ENCODE measurements around the gene SLC25A45. TPM values are rescaled to one million over a fixed set of nuclear protein-coding genes. Genes with fewer than 3 reads are reported as not detected.
A peak's percentile ranks its signal among the peaks of the same experiment; 100 is the strongest.

SLC25A45 gene
- total RNA-seq, 1 donor from 2014 or later: 1.9 TPM

DNA sequence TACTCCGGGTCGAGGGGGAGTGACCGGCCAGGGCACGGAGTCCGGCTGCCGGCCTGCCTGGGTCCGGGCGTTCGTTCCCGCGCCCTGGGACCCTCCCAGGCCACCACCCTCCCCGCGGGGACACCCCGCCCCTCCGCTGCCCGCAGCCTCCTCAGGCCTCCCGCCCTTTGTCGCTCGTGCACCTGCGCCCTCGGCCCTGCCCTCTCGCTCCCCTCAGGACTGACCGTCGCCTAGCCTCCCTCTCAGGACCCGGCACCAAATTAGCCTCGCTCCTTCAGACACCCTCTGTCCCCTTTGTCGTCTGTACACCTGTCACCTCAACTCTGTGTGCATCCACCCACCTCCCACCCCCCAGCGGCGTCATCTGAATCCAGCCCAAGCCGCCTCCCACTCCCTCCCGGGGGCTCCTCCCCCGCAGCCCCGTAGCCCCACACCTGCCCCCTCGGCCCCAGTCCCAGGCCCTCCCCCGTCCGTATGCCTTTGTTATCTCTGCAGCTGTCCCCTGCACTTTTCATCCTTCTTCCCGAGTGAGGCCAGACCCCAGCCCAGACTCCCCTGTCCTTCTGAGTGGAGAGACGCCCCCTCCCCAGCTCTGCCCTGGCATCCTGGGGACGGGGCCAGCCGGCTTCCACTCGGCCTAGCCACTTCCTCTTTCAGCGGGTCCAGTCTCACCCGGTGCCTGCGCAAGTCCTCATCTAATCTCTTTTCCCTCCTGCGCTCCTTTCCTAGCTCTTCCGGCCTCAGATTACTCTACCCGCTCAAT lies 27.3 kb downstream of the SLC25A45 start:
- peak overlapping the region; percentile 76 for H3K4me3 Mint-ChIP-seq (ENCODE audit: unreplicated experiment)
- H3K27ac ChIP-seq (ENCODE audit: low read depth, low read length): no peak overlapping the region
- H3K9me3 ChIP-seq (ENCODE audit: insufficient read depth, low read depth, low read length): no peaks in the 10 kb centered on the region
- peaks cover 26% of the 10 kb centered on the region for H3K27me3 Mint-ChIP-seq (ENCODE audit: low read depth, unreplicated experiment)
- FAIRE-seq: no peak
- peak overlapping the region; percentile 89 for H3K4me2 ChIP-seq (ENCODE audit: low read length)
- peak overlapping the region; percentile 43 for H3K9ac ChIP-seq (ENCODE audit: low read length)
- H3K9me3 Mint-ChIP-seq (ENCODE audit: unreplicated experiment): no peaks in the 10 kb centered on the region
- peaks cover 17% of the 10 kb centered on the region for H3K27me3 ChIP-seq (ENCODE audit: insufficient read depth, low read length)
- TF ChIP-seq EZH2 (IDR thresholded peaks at IDR 0.05; ENCODE audit: insufficient read depth, low read length): no peak
- TF ChIP-seq, protein P1, sequence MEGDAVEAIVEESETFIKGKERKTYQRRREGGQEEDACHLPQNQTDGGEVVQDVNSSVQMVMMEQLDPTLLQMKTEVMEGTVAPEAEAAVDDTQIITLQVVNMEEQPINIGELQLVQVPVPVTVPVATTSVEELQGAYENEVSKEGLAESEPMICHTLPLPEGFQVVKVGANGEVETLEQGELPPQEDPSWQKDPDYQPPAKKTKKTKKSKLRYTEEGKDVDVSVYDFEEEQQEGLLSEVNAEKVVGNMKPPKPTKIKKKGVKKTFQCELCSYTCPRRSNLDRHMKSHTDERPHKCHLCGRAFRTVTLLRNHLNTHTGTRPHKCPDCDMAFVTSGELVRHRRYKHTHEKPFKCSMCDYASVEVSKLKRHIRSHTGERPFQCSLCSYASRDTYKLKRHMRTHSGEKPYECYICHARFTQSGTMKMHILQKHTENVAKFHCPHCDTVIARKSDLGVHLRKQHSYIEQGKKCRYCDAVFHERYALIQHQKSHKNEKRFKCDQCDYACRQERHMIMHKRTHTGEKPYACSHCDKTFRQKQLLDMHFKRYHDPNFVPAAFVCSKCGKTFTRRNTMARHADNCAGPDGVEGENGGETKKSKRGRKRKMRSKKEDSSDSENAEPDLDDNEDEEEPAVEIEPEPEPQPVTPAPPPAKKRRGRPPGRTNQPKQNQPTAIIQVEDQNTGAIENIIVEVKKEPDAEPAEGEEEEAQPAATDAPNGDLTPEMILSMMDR (IDR thresholded peaks at IDR 0.05; ENCODE audit: insufficient read depth, low read depth, low read length): no peak
- peaks cover 5% of the 10 kb centered on the region for H3K36me3 Mint-ChIP-seq (ENCODE audit: low read depth, unreplicated experiment)
- no peak for DNase-seq (ENCODE audit: low read depth)
- peak overlapping the region; percentile 47 for H2AFZ ChIP-seq (ENCODE audit: low read depth, low read length)
- H3K79me2 ChIP-seq (ENCODE audit: insufficient read depth, low read length): no peaks in the 10 kb centered on the region
- H3K36me3 ChIP-seq (ENCODE audit: insufficient read depth, low read length): peaks cover 21% of the 10 kb centered on the region
- peaks cover 29% of the 10 kb centered on the region for H4K20me1 ChIP-seq (ENCODE audit: insufficient read depth, low read length)
- peak overlapping the region; percentile 46 for H3K4me3 ChIP-seq (ENCODE audit: insufficient read depth, low read depth, low read length)
- peaks cover 8% of the 10 kb centered on the region for H3K4me1 Mint-ChIP-seq (ENCODE audit: low read depth, unreplicated experiment)
- peak overlapping the region; percentile 12 for H3K27ac Mint-ChIP-seq (ENCODE audit: unreplicated experiment)
- H3K4me1 ChIP-seq (ENCODE audit: insufficient read depth, low read length): peaks cover 17% of the 10 kb centered on the region

DNA sequence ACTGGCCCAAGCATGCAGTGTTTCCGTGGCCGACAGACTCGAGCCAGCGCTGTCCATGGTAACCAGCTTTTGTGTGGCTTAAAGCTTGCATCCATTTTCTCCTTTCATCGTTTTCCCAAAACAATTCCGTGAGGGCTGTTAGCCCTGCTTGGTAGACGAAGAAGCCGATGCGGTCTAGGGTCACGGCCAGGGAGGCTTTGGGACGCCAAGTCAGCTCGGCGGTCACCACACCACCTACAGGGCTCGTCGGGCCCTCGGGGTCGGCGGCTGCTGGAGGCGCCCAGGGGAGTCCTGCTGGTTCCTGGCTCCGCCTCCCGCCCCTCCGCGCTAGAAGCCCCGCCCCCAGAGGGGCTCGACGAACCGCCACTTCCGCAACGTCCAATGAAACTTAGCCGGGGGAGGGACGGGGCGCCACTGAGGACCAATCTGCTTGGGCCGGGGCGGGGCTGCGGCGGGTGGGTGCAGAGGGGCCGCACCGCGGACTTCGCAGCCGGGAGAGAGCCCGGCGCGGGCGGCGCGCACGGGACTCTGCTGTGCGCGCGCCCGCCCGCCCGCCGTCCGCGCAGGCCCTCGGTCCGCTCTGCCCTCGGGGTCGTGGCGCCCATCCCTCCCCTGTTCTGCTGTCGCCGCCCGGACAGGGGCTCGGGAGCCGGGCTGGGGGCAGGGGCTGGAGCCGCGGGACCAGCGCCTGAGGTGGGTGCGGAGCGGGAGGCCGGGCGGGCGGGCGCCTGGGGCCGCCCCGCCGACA lies 28.0 kb downstream of the SLC25A45 start, which contains the start of gene TIGD3:
Gene TIGD3 (plus strand): TSS at position 487 of the 748 bp plus-strand sequence. CDS start 1,058 bp downstream, outside the sequence.
- Mint-ChIP-seq H3K4me1 (ENCODE audit: low read depth, unreplicated experiment) (peaks cover 8% of the 10 kb centered on the region), H3K9me3 (ENCODE audit: unreplicated experiment) (no peaks in the 10 kb centered on the region), H3K27ac (ENCODE audit: unreplicated experiment) (peak within 1 kb of the TSS; percentile 1), H3K27me3 (ENCODE audit: low read depth, unreplicated experiment) (peaks cover 26% of the 10 kb centered on the region), H3K4me3 (ENCODE audit: unreplicated experiment) (peak within 1 kb of the TSS; percentile 76), H3K36me3 (ENCODE audit: low read depth, unreplicated experiment) (peaks cover 7% of the 10 kb centered on the region)
- TF ChIP-seq, protein P1 (IDR thresholded peaks at IDR 0.05; ENCODE audit: insufficient read depth, low read depth, low read length): no peak
- TF ChIP-seq EZH2 (IDR thresholded peaks at IDR 0.05; ENCODE audit: insufficient read depth, low read length): no peak
- Histone ChIP-seq H3K9me3 (ENCODE audit: insufficient read depth, low read depth, low read length) (no peaks in the 10 kb centered on the region), H2AFZ (ENCODE audit: low read depth, low read length) (peak within 1 kb of the TSS; percentile 47), H3K27ac (ENCODE audit: low read depth, low read length) (no peak within 1 kb of the TSS), H4K20me1 (ENCODE audit: insufficient read depth, low read length) (peaks cover 34% of the 10 kb centered on the region), H3K36me3 (ENCODE audit: insufficient read depth, low read length) (peaks cover 26% of the 10 kb centered on the region), H3K4me2 (ENCODE audit: low read length) (peak within 1 kb of the TSS; percentile 89), H3K79me2 (ENCODE audit: insufficient read depth, low read length) (no peaks in the 10 kb centered on the region), H3K9ac (ENCODE audit: low read length) (peak within 1 kb of the TSS; percentile 43), H3K4me1 (ENCODE audit: insufficient read depth, low read length) (peaks cover 17% of the 10 kb centered on the region), H3K4me3 (ENCODE audit: insufficient read depth, low read depth, low read length) (peak within 1 kb of the TSS; percentile 62), H3K27me3 (ENCODE audit: insufficient read depth, low read length) (peaks cover 17% of the 10 kb centered on the region)
- DNase-seq (ENCODE audit: low read depth): peak; percentile 79
- no peak for FAIRE-seq
